ENCODE measurements around the gene CCDC144A. TPM values are rescaled to one million over a fixed set of nuclear protein-coding genes. Genes with fewer than 3 reads are reported as not detected.
"Not testable (repeated sequence)": the region's sequence is repeated elsewhere in the genome, so short reads cannot be mapped to it uniquely, and the experiment has no call there.

CCDC144A gene
- total RNA-seq, 1 donor from 2014 or later: 1.2 TPM

DNA sequence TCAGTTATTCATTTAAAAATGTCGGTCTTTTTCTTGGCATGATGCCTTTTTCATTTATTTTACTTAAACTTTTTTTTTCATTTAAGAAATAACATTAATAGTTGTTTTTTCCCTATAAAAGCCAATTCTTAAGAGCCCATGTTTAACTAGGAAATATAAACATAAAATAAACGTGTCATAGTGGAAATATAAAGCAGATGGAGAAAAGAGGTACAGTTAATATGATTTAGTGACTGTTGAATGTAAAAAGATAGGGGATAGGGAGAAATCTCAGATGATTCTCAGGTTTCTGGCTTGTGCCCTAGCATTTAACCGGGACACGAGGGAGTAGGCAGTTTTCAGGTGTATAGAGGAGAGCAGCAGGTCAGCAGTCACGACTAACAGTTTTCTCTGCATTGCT is 7.6 kb downstream of the CCDC144A start:
- H3K4me3 ChIP-seq (ENCODE audit: insufficient read depth, low read depth, low read length); H3K9ac ChIP-seq (ENCODE audit: low read length); H4K20me1 ChIP-seq (ENCODE audit: insufficient read depth, low read length); H3K4me1 Mint-ChIP-seq (ENCODE audit: low read depth, unreplicated experiment); H3K4me3 Mint-ChIP-seq (ENCODE audit: unreplicated experiment); H3K4me1 ChIP-seq (ENCODE audit: insufficient read depth, low read length); H3K27me3 ChIP-seq (ENCODE audit: insufficient read depth, low read length); H3K9me3 ChIP-seq (ENCODE audit: insufficient read depth, low read depth, low read length); H3K9me3 Mint-ChIP-seq (ENCODE audit: unreplicated experiment); H3K36me3 ChIP-seq (ENCODE audit: insufficient read depth, low read length); H3K79me2 ChIP-seq (ENCODE audit: insufficient read depth, low read length); H2AFZ ChIP-seq (ENCODE audit: low read depth, low read length); DNase-seq (ENCODE audit: low read depth); H3K27ac Mint-ChIP-seq (ENCODE audit: unreplicated experiment); FAIRE-seq; H3K27ac ChIP-seq (ENCODE audit: low read depth, low read length); H3K27me3 Mint-ChIP-seq (ENCODE audit: low read depth, unreplicated experiment); H3K4me2 ChIP-seq (ENCODE audit: low read length); H3K36me3 Mint-ChIP-seq (ENCODE audit: low read depth, unreplicated experiment): not testable (repeated sequence)

DNA sequence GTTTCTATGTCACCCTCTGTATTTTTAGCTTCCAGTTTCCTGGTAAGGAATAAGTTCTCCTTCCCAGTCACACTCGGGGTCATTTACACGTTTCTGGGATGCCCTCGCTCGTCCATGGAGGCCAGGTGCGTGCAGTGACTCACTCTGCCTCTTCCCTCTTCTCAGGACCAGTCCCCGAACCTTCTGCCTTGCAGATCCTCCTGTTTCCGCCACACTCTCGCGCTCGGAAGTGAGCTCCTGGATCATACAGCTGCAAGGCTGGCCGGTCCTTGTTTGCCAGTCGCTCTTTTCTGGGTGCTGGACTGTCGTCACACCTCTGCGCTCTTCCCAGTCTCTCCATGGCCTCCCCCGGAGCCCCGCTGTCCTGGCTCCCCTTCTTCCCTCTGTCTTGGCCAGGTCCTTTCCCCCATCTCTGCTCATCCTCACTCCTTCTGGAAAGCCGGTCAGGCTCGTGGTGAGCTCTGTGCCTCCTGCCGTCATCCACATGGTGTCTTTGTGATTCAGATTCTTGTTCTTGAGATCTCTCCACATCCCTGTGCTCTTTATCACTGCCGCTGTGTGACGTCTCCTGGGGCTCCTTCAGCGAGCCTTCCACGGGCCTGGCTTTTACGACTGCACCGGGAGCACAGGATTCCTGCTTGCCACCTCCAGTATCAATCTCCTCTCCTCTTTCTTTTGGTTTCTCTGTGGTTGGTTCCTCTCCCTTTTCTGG is 55.6 kb downstream of the CCDC144A start:
- H3K27me3 ChIP-seq (ENCODE audit: insufficient read depth, low read length); H3K27ac ChIP-seq (ENCODE audit: low read depth, low read length); DNase-seq (ENCODE audit: low read depth); H4K20me1 ChIP-seq (ENCODE audit: insufficient read depth, low read length); FAIRE-seq; H3K9me3 Mint-ChIP-seq (ENCODE audit: unreplicated experiment); H2AFZ ChIP-seq (ENCODE audit: low read depth, low read length); H3K9ac ChIP-seq (ENCODE audit: low read length); H3K4me3 ChIP-seq (ENCODE audit: insufficient read depth, low read depth, low read length); H3K27ac Mint-ChIP-seq (ENCODE audit: unreplicated experiment); H3K4me2 ChIP-seq (ENCODE audit: low read length); H3K4me1 ChIP-seq (ENCODE audit: insufficient read depth, low read length); H3K36me3 ChIP-seq (ENCODE audit: insufficient read depth, low read length); H3K9me3 ChIP-seq (ENCODE audit: insufficient read depth, low read depth, low read length); H3K36me3 Mint-ChIP-seq (ENCODE audit: low read depth, unreplicated experiment); H3K79me2 ChIP-seq (ENCODE audit: insufficient read depth, low read length); H3K27me3 Mint-ChIP-seq (ENCODE audit: low read depth, unreplicated experiment); H3K4me1 Mint-ChIP-seq (ENCODE audit: low read depth, unreplicated experiment): not testable (repeated sequence)
- H3K4me3 Mint-ChIP-seq (ENCODE audit: unreplicated experiment): peak overlapping the region; percentile 37

- not testable (repeated sequence) for H3K27me3 Mint-ChIP-seq (ENCODE audit: low read depth, unreplicated experiment); H4K20me1 ChIP-seq (ENCODE audit: insufficient read depth, low read length); H3K9me3 Mint-ChIP-seq (ENCODE audit: unreplicated experiment); H3K4me2 ChIP-seq (ENCODE audit: low read length); H3K27ac ChIP-seq (ENCODE audit: low read depth, low read length); H3K9me3 ChIP-seq (ENCODE audit: insufficient read depth, low read depth, low read length); H3K27ac Mint-ChIP-seq (ENCODE audit: unreplicated experiment); H3K27me3 ChIP-seq (ENCODE audit: insufficient read depth, low read length); H3K9ac ChIP-seq (ENCODE audit: low read length); H3K4me1 ChIP-seq (ENCODE audit: insufficient read depth, low read length); H2AFZ ChIP-seq (ENCODE audit: low read depth, low read length); H3K4me3 ChIP-seq (ENCODE audit: insufficient read depth, low read depth, low read length); H3K79me2 ChIP-seq (ENCODE audit: insufficient read depth, low read length); H3K36me3 ChIP-seq (ENCODE audit: insufficient read depth, low read length); H3K36me3 Mint-ChIP-seq (ENCODE audit: low read depth, unreplicated experiment); FAIRE-seq; H3K4me1 Mint-ChIP-seq (ENCODE audit: low read depth, unreplicated experiment); H3K4me3 Mint-ChIP-seq (ENCODE audit: unreplicated experiment); DNase-seq (ENCODE audit: low read depth)
These were observed 56.5 kb downstream of the CCDC144A start for GRCh38 chr17:16746571-16746970.

- not testable (repeated sequence) for H3K27ac ChIP-seq (ENCODE audit: low read depth, low read length); H3K4me1 ChIP-seq (ENCODE audit: insufficient read depth, low read length); DNase-seq (ENCODE audit: low read depth); H2AFZ ChIP-seq (ENCODE audit: low read depth, low read length); H3K79me2 ChIP-seq (ENCODE audit: insufficient read depth, low read length); H3K4me3 ChIP-seq (ENCODE audit: insufficient read depth, low read depth, low read length); H3K36me3 Mint-ChIP-seq (ENCODE audit: low read depth, unreplicated experiment); H3K4me3 Mint-ChIP-seq (ENCODE audit: unreplicated experiment); H3K4me1 Mint-ChIP-seq (ENCODE audit: low read depth, unreplicated experiment); FAIRE-seq; H3K27me3 Mint-ChIP-seq (ENCODE audit: low read depth, unreplicated experiment); H4K20me1 ChIP-seq (ENCODE audit: insufficient read depth, low read length); H3K9ac ChIP-seq (ENCODE audit: low read length); H3K9me3 Mint-ChIP-seq (ENCODE audit: unreplicated experiment); H3K36me3 ChIP-seq (ENCODE audit: insufficient read depth, low read length); H3K9me3 ChIP-seq (ENCODE audit: insufficient read depth, low read depth, low read length); H3K4me2 ChIP-seq (ENCODE audit: low read length); H3K27me3 ChIP-seq (ENCODE audit: insufficient read depth, low read length)
- H3K27ac Mint-ChIP-seq (ENCODE audit: unreplicated experiment): peak overlapping the region; percentile 82
These were observed 60.5 kb downstream of the CCDC144A start for GRCh38 chr17:16750515-16750914.

DNA sequence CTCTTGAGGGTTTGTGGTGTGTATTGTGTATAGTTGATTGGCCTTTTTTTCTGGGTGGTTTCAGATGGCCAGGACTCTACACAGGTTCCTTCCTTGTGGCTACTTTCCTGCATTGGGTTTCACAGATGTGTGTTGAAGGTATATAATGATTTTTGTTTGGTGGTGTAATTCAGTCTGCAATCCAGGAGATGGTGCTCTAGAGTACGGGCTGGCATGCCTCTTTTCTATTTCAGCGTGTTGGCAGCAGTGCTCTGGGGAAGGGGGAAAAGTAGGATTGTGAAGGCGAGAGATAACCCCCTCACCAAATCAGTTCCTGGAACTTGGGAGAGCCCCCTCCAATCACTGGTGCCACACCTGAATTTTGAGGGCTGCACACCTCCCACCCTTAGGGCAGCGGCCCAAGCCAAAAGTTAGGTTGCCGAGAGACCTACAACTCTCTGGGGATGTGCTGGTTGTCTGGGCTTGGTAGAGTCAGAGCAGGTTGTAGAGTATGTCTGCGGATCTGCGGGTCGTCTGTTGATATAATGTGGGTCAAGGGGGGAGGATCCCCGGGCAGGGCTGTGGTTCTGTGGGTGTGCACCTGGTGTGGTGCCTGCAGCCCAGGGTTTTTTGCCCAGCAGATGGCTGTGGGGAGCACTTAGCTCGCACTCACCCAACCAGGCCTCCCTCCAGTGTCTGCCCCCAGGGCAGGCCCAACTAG is 61.3 kb downstream of the CCDC144A start:
- not testable (repeated sequence) for H3K36me3 ChIP-seq (ENCODE audit: insufficient read depth, low read length); H3K27me3 Mint-ChIP-seq (ENCODE audit: low read depth, unreplicated experiment); H3K4me3 ChIP-seq (ENCODE audit: insufficient read depth, low read depth, low read length); FAIRE-seq; H3K36me3 Mint-ChIP-seq (ENCODE audit: low read depth, unreplicated experiment); H3K9me3 Mint-ChIP-seq (ENCODE audit: unreplicated experiment); H3K79me2 ChIP-seq (ENCODE audit: insufficient read depth, low read length); H2AFZ ChIP-seq (ENCODE audit: low read depth, low read length); H3K27me3 ChIP-seq (ENCODE audit: insufficient read depth, low read length); H3K27ac Mint-ChIP-seq (ENCODE audit: unreplicated experiment); H3K4me1 ChIP-seq (ENCODE audit: insufficient read depth, low read length); H3K4me1 Mint-ChIP-seq (ENCODE audit: low read depth, unreplicated experiment); H3K9ac ChIP-seq (ENCODE audit: low read length); DNase-seq (ENCODE audit: low read depth); H3K27ac ChIP-seq (ENCODE audit: low read depth, low read length); H3K9me3 ChIP-seq (ENCODE audit: insufficient read depth, low read depth, low read length); H4K20me1 ChIP-seq (ENCODE audit: insufficient read depth, low read length); H3K4me2 ChIP-seq (ENCODE audit: low read length)
- H3K4me3 Mint-ChIP-seq (ENCODE audit: unreplicated experiment): peak overlapping the region; percentile 34

DNA sequence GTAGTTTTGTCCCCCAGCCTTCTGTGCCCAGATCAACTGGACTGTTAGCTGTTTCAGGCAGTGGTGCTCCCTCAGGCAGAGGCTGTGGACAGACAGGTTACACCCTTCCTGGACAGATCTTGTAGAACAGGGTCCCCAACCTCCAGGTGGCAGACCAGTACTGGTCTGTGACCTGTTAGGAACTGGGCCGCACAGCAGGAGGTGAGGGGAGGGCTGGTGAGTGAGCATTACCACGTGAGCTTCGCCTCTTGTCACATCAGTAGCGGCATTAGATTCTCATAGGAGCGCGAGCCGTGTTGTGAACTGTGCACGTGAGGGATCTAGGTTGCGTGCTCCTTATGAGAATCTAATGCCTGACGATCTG is 61.9 kb downstream of the CCDC144A start:
- H3K27ac Mint-ChIP-seq (ENCODE audit: unreplicated experiment): not testable (repeated sequence)

More for the DNA sequence above, 61.9 kb downstream of the CCDC144A start:
- H3K4me1 ChIP-seq (ENCODE audit: insufficient read depth, low read length); H3K9me3 ChIP-seq (ENCODE audit: insufficient read depth, low read depth, low read length); H3K9ac ChIP-seq (ENCODE audit: low read length); H3K4me3 Mint-ChIP-seq (ENCODE audit: unreplicated experiment); FAIRE-seq; H3K4me1 Mint-ChIP-seq (ENCODE audit: low read depth, unreplicated experiment); H3K27me3 Mint-ChIP-seq (ENCODE audit: low read depth, unreplicated experiment); H3K9me3 Mint-ChIP-seq (ENCODE audit: unreplicated experiment); H3K27me3 ChIP-seq (ENCODE audit: insufficient read depth, low read length); H3K36me3 ChIP-seq (ENCODE audit: insufficient read depth, low read length); H3K36me3 Mint-ChIP-seq (ENCODE audit: low read depth, unreplicated experiment); H3K79me2 ChIP-seq (ENCODE audit: insufficient read depth, low read length); H3K4me2 ChIP-seq (ENCODE audit: low read length); H3K4me3 ChIP-seq (ENCODE audit: insufficient read depth, low read depth, low read length); H4K20me1 ChIP-seq (ENCODE audit: insufficient read depth, low read length); H2AFZ ChIP-seq (ENCODE audit: low read depth, low read length); H3K27ac ChIP-seq (ENCODE audit: low read depth, low read length); DNase-seq (ENCODE audit: low read depth): not testable (repeated sequence)

Data from astrocyte (in vitro differentiated cells and primary cell).